Measurements from ENCODE around the gene KRTAP5-5. TPM values are rescaled to one million over a fixed set of nuclear protein-coding genes. Genes with fewer than 3 reads are reported as not detected.

Gene KRTAP5-5, protein sequence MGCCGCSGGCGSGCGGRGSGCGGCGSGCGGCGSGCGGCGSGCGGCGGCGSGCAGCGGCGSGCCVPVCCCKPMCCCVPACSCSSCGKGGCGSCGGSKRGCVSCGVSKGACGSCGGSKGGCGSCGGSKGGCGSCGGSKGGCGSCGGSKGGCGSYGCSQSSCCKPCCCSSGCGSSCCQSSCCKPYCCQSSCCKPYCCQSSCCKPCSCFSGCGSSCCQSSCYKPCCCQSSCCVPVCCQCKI
- not detected in 2 replicates for total RNA-seq

DNA sequence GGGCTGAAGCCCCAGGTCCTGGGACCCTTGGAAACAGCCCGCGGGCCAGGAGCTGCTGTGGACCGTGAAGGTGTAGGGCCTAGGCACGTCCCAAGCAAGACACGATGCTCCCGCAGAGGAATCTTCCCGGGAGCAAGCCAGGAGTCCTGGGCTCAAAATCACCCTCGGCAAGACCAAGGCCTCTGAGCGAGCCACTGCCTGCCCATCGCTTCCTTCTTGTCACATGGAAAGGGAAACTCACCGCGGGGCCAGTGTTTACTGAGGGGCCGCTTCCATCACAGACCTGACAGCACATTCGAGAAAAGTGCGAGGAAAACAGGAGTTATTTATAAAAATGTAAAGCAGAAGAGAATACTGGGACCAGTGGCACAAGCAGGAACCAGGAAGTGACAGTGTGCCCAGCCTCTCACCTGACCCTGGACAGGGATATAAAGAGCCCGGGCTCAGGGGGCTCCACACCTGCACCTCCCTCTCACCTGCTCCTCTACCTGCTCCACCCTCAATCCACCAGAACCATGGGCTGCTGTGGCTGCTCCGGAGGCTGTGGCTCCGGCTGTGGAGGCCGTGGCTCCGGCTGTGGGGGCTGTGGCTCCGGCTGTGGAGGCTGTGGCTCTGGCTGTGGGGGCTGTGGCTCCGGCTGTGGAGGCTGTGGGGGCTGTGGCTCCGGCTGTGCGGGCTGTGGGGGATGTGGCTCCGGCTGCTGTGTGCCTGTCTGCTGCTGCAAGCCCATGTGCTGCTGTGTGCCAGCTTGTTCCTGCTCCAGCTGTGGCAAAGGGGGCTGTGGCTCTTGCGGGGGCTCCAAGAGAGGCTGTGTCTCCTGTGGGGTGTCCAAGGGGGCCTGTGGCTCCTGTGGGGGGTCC, at the start of gene KRTAP5-5:
KRTAP5-5 (plus strand) TSS at position 450 of the 860 bp plus-strand sequence; CDS start at position 516, 66 bp downstream.

DNA sequence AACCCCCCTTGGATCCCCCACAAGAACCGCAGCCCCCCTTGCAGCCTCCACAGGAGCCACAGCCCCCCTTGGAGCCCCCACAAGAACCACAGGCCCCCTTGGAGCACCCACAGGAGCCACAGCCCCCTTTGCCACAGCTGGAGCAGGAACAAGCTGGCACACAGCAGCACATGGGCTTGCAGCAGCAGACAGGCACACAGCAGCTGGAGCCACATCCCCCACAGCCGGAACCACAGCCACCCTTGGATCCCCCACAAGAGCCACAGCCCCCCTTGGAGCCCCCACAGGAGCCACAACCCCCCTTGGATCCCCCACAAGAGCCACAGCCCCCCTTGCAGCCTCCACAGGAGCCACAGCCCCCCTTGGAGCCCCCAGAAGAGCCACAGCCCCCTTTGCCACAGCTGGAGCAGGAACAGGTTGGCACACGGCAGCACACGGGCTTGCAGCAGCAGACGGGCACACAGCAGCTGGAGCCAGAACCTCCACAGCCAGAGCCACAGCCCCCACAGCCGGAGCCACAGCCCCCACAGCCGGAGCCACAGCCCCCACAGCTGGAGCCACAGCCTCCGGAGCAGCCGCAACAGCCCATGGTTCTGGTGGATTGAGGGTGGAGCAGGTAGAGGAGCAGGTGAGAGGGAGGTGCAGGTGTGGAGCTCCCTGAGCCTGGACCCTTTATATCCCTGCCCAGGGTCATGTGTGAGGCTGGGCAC, 44.8 kb upstream of the KRTAP5-5 start, which contains the start of gene KRTAP5-1:
KRTAP5-1 (minus strand) TSS at position 623 of the 710 bp plus-strand sequence; CDS start at position 589, 34 bp downstream.

DNA sequence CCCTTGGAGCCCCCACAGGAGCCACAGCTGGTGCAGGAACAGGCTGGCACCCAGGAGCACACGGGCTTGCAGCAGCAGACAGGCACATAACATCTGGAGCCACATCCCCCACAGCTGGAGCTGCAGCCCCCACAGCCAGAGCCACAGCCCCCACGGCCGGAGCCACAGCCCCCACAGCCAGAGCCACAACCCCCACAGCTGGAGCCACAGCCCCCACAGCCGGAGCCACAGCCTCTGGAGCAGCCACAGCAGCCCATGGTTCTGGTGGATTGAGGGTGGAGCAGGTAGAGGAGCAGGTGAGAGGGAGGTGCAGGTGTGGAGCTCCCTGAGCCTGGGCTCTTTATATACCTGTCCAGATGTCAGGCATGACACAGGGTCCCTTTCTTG, 31.6 kb upstream of the KRTAP5-5 start, which contains the start of gene KRTAP5-2:
KRTAP5-2 (minus strand) TSS at position 301 of the 387 bp plus-strand sequence; CDS start at position 257, 44 bp downstream.

DNA sequence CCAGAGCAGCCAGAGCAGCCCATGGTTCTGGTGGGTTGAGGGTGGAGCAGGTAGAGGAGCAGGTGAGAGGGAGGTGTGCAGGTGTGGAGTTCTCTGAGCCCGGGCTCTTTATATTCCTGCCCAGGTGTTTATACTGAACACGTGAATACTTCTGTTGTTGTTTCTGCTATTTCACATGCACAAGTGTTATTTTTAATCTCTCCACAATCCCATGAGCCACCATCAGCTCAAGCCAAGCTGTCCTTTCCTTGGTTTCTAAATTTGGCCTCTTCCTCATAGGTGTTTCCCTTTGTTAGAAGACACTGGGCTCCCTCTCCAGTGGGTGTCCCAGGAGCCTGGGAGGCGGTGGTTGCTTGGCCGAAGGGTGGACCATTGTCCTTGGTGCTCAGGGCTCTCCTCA, 21.2 kb upstream of the KRTAP5-5 start, which contains the start of gene KRTAP5-3:
KRTAP5-3 (minus strand) TSS at position 101 of the 400 bp plus-strand sequence; CDS start at position 23, 78 bp downstream.

DNA sequence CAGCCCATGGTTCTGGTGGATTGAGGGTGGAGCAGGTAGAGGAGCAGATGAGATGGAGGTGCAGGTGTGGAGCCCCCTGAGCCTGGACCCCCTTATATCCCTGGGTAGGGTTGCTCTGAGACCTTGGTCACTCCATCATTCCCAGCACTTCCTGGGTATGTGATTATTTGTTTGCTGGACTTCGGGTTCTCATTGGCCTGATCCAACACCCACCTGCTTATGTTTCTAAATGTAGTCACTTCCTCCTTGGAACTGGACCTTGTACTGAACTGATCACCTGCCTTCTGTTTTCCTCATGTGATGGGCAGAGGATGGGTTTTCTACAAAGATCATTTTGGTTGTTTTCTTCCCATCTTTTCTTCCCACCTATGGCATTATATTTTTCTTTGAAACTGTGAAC, 7.5 kb upstream of the KRTAP5-5 start, which contains the start of gene KRTAP5-4:
KRTAP5-4 (minus strand) TSS at position 53 of the 400 bp plus-strand sequence; CDS start at position 8, 45 bp downstream.

Other genes with a start within 250 kb of the KRTAP5-5 start
- 0.16 and 0.86 TPM in 2 replicates for gene BRSK2, start 239.8 kb upstream of the KRTAP5-5 start, total RNA-seq
- 28.1 and 43.8 TPM in 2 replicates for gene MOB2, start 143.0 kb upstream of the KRTAP5-5 start, total RNA-seq
- gene DUSP8, start 57.5 kb upstream of the KRTAP5-5 start, total RNA-seq, result under 0.01 and 0.09 TPM in 2 replicates
- gene KRTAP5-1, start 44.5 kb upstream of the KRTAP5-5 start, total RNA-seq, result not detected in 2 replicates
- gene KRTAP5-2, start 31.5 kb upstream of the KRTAP5-5 start, total RNA-seq, result not detected in 2 replicates
- not detected in 2 replicates for gene KRTAP5-3, start 21.3 kb upstream of the KRTAP5-5 start, total RNA-seq
- not detected in 2 replicates for gene KRTAP5-4, start 7.6 kb upstream of the KRTAP5-5 start, total RNA-seq
- not detected in 2 replicates for gene KRTAP5-6, start 67.4 kb downstream of the KRTAP5-5 start, total RNA-seq
- 1.1 and 2.2 TPM in 2 replicates for gene IFITM10, start 120.8 kb downstream of the KRTAP5-5 start, total RNA-seq
- gene CTSD, start 134.2 kb downstream of the KRTAP5-5 start, total RNA-seq, result 226 and 354 TPM in 2 replicates
- not detected in 2 replicates for gene SYT8, start 205.2 kb downstream of the KRTAP5-5 start, total RNA-seq
- gene TNNI2, start 209.2 kb downstream of the KRTAP5-5 start, total RNA-seq, result not detected in 2 replicates
- 6.0 and 75.5 TPM in 2 replicates for gene LSP1, start 223.3 kb downstream of the KRTAP5-5 start, total RNA-seq